ENCODE measurements around the gene KANSL2. TPM values are rescaled to one million over a fixed set of nuclear protein-coding genes. Genes with fewer than 3 reads are reported as not detected.
A peak's percentile ranks its signal among the peaks of the same experiment; 100 is the strongest.
"Not testable (repeated sequence)": the region's sequence is repeated elsewhere in the genome, so short reads cannot be mapped to it uniquely, and the experiment has no call there.

The KANSL2 gene
- total RNA-seq, 1 experiment from 2014 or later: 48.1 TPM

GRCh38 chr12:48716168-48716492, 34.1 kb upstream of the KANSL2 start:
- Mint-ChIP-seq H3K27me3 (ENCODE audit: low read depth) (peaks cover 13% of the 10 kb centered on the region; the same call in 1 of the 2 replicates), H3K27ac (peak overlapping the region; percentile 98), H3K9me3 (peaks cover 26% of the 10 kb centered on the region), H3K4me3 (peak overlapping the region; percentile 91), H3K36me3 (peaks cover 35% of the 10 kb centered on the region), H3K4me1 (peaks cover 12% of the 10 kb centered on the region)
- DNase-seq (ENCODE audit: low spot score) (no peak), ATAC-seq (peak; percentile 45)
- POLR2A ChIA-PET: no interaction called here
- CTCF ChIA-PET: no interaction called here
- TF ChIP-seq ZNF219 (CRISPR knock-in tag; IDR thresholded peaks at IDR 0.05; ENCODE audit: borderline replicate concordance) (no peak), ATF2 (CRISPR knock-in tag; IDR thresholded peaks at IDR 0.05; ENCODE audit: borderline replicate concordance, low read depth) (no peak), ATF3 (CRISPR knock-in tag; conservative IDR thresholded peaks at IDR 0.05) (no peak), HMGXB4 (CRISPR knock-in tag; IDR thresholded peaks at IDR 0.05) (no peak), ZNF263 (CRISPR knock-in tag; IDR thresholded peaks at IDR 0.05; ENCODE audit: low read depth) (no peak), RORB (CRISPR knock-in tag; IDR thresholded peaks at IDR 0.05) (no peak), IRF1 (CRISPR knock-in tag; IDR thresholded peaks at IDR 0.05) (no peak), TEAD4 (CRISPR knock-in tag; IDR thresholded peaks at IDR 0.05) (no peak), AFF4 (CRISPR knock-in tag; IDR thresholded peaks at IDR 0.05; ENCODE audit: borderline replicate concordance) (no peak), GTF2I (CRISPR knock-in tag; conservative IDR thresholded peaks at IDR 0.05) (no peak)

GRCh38 chr12:48712209-48712608, 30.2 kb upstream of the KANSL2 start:
- no peaks in the 10 kb centered on the region for H3K27me3 Mint-ChIP-seq (ENCODE audit: low read depth)
- H3K36me3 Mint-ChIP-seq: peaks cover 32% of the 10 kb centered on the region
- DNase-seq (ENCODE audit: low spot score) (no peak), ATAC-seq (no peak)
- H3K4me3 Mint-ChIP-seq: no peak overlapping the region
- POLR2A ChIA-PET: no interaction called here
- no peaks in the 10 kb centered on the region for H3K9me3 Mint-ChIP-seq
- TF ChIP-seq ZSCAN18 (CRISPR knock-in tag; IDR thresholded peaks at IDR 0.05): no peak
- TF ChIP-seq SMAD3 (CRISPR knock-in tag; IDR thresholded peaks at IDR 0.05; ENCODE audit: borderline replicate concordance): no peak
- no peak for TF ChIP-seq GABPB1 (CRISPR knock-in tag; IDR thresholded peaks at IDR 0.05)
- no peak for TF ChIP-seq ZNF416 (CRISPR knock-in tag; IDR thresholded peaks at IDR 0.05)
- H3K27ac Mint-ChIP-seq: no peak overlapping the region
- CTCF ChIA-PET: no interaction called here
- H3K4me1 Mint-ChIP-seq: peaks cover 12% of the 10 kb centered on the region

- H3K27ac Mint-ChIP-seq; H3K9me3 Mint-ChIP-seq; H3K4me1 Mint-ChIP-seq; POLR2A ChIA-PET; DNase-seq (ENCODE audit: low spot score); CTCF ChIA-PET; ATAC-seq; H3K27me3 Mint-ChIP-seq (ENCODE audit: low read depth); H3K4me3 Mint-ChIP-seq: not testable (repeated sequence)
- peaks cover 65% of the 10 kb centered on the region for H3K36me3 Mint-ChIP-seq
Measured at GRCh38 chr12:48698822-48699221, 16.8 kb upstream of the KANSL2 start.

Data from WTC11 (cell line).